Measurements from ENCODE around the gene CHDH. TPM values are rescaled to one million over a fixed set of nuclear protein-coding genes. Genes with fewer than 3 reads are reported as not detected.

CHDH gene
- total and polyA plus RNA-seq, 2 donors (not counting 1 experiment from before 2014, with no cell fraction given), result 0.03 to 0.37 TPM

GRCh38 chr3:53890726-53891475 is 44.7 kb upstream of the CHDH start:
- CTCF ChIA-PET, result interaction anchor here (1.3 kb wide), 1 partner anchor 9 kb away, joined by 3 read pairs; the partner anchor contains the start of gene ACTR8

More at GRCh38 chr3:53890726-53891475, 44.7 kb upstream of the CHDH start:
- 5% methylated on average over 18 of the region's 21 CpGs for WGBS (ENCODE audit: insufficient coverage)
- Histone ChIP-seq H3K27ac (ENCODE audit: low read length in 2 of 2) (peak overlapping the region; percentile 93 to 99), H3K36me3 (replicated peaks in 1 of 2; ENCODE audit: control extremely low read depth in 1 of 2, control insufficient read depth in 1 of 2, extremely low read depth in 1 of 2, insufficient read depth in 2 of 2, low read length in 1 of 2) (peaks cover 0 to 21% of the 10 kb centered on the region in 2 experiments), H3K4me3 (ENCODE audit: control extremely low read depth in 1 of 5, extremely low read depth in 1 of 5, insufficient read depth in 1 of 5, low read depth in 2 of 5, low read length in 4 of 5) (peak overlapping the region; percentile 81 to 99 (median 96)), H3K27me3 (replicated peaks in 1 of 4; ENCODE audit: control extremely low read depth in 1 of 4, control insufficient read depth in 3 of 4, insufficient read depth in 4 of 4, low read length in 3 of 4) (no peaks in the 10 kb centered on the region), H3K4me1 (ENCODE audit: control insufficient read depth in 2 of 2, insufficient read depth in 2 of 2, low read length in 2 of 2) (peaks cover 20 to 25% of the 10 kb centered on the region in 2 donors), H2AFZ (ENCODE audit: insufficient read depth, low read depth, low read length, poor library complexity, severe bottlenecking) (peak overlapping the region; percentile 78), H4K20me1 (ENCODE audit: control insufficient read depth, insufficient read depth, low read length, poor library complexity, severe bottlenecking) (no peaks in the 10 kb centered on the region), H3K4me2 (replicated peaks; ENCODE audit: low read depth, low read length, poor library complexity, severe bottlenecking) (peak overlapping the region; percentile 88), H3K79me2 (ENCODE audit: control insufficient read depth, insufficient read depth, low read length) (peaks cover 43% of the 10 kb centered on the region), H3K9ac (ENCODE audit: low read length) (peak overlapping the region; percentile 100), H3K9me3 (ENCODE audit: control extremely low read depth in 1 of 3, control insufficient read depth in 2 of 3, insufficient read depth in 1 of 3, low read length in 2 of 3) (no peaks in the 10 kb centered on the region)
- peaks cover 5% of the 10 kb centered on the region for H3K9me3 Mint-ChIP-seq (ENCODE audit: insufficient read depth)
- ATAC-seq (ENCODE audit: low read depth) (no peak), DNase-seq (peak; percentile 73)
- intact Hi-C loops (cut with micrococcal nuclease), result loop anchor here (1.0 kb wide), 1 partner anchor 9 kb away; the partner anchor contains the start of gene ACTR8
- peak overlapping the region; percentile 98 for H3K4me3 Mint-ChIP-seq
- peak overlapping the region; percentile 99 for H3K27ac Mint-ChIP-seq
- POLR2A ChIA-PET, result interaction anchor here (1.8 kb wide), 1 partner anchor 10 kb away, joined by 9 read pairs; no protein-coding TSS in a partner anchor
- TF ChIP-seq CTCF (IDR thresholded peaks at IDR 0.05) (no peak), EZH2 (IDR thresholded peaks at IDR 0.05; ENCODE audit: borderline replicate concordance, insufficient read depth, low read depth, low read length, poor library complexity, severe bottlenecking) (no peak)
- peaks cover 6% of the 10 kb centered on the region for H3K27me3 Mint-ChIP-seq
- H3K4me1 Mint-ChIP-seq, result peaks cover 35% of the 10 kb centered on the region

Data from B cell (primary cell).